CD4-positive, alpha-beta memory T cell (primary cell): ENCODE results near the gene PFKFB3. TPM values are rescaled to one million over a fixed set of nuclear protein-coding genes. Genes with fewer than 3 reads are reported as not detected.

Experiments
- CTCF ChIA-PET: fragments of 350-600 bp; sonication (Branson Sonifier 250); formaldehyde crosslinking; loops from one replicate; lab custom pipeline; 2021; ENCODE audit warnings: inconsistent platforms; ENCODE audit not compliant: partially characterized antibody; lab: Charles Lee
- POLR2A ChIA-PET: fragments of 350-600 bp; sonication (Branson Sonifier 250); formaldehyde crosslinking; loops from one replicate; lab custom pipeline; 2021; ENCODE audit not compliant: partially characterized antibody; lab: Charles Lee
- DNase-seq, 5 donors: peaks; one replicate each; pipeline versions ENCODE4 v3.0.0 to v3.0.0-alpha.2; 2020 to 2022; ENCODE audit warnings: mixed read lengths in 1 of 5
- H3K27ac ChIP-seq: one replicate; pipeline ENCODE4 v1.7.0; 2013; ENCODE audit warnings: low read depth, low read length
- H3K27me3 ChIP-seq: 2 replicates; pipeline ENCODE4 v1.7.0; 2013; ENCODE audit warnings: mild to moderate bottlenecking, low read length, moderate library complexity; ENCODE audit not compliant: insufficient read depth
- H3K36me3 ChIP-seq: 2 replicates; pipeline ENCODE4 v1.7.0; 2013; ENCODE audit warnings: mild to moderate bottlenecking, low read length, moderate library complexity; ENCODE audit not compliant: insufficient read depth
- H3K4me1 ChIP-seq: 2 replicates; pipeline ENCODE4 v1.7.0; 2013; ENCODE audit warnings: mild to moderate bottlenecking, low read length, moderate library complexity; ENCODE audit not compliant: insufficient read depth
- H3K4me3 ChIP-seq, 2 donors: one replicate each; pipeline ENCODE4 v1.7.0; 2013; ENCODE audit warnings: low read length in 2 of 2, mild to moderate bottlenecking in 1 of 2
- H3K9me3 ChIP-seq, 2 donors: one replicate each; pipeline ENCODE4 v1.7.0; 2013; ENCODE audit warnings: low read length in 2 of 2, control low read depth in 1 of 2; ENCODE audit not compliant: control insufficient read depth in 1 of 2
- H3K27ac Mint-ChIP-seq, 7 donors: one replicate each; pipeline ENCODE4 v1.8.0; 2020 to 2021; ENCODE audit warnings: mixed read lengths in 7 of 7, mild to moderate bottlenecking in 6 of 7, inconsistent platforms in 3 of 7, moderate library complexity in 3 of 7
- H3K27me3 Mint-ChIP-seq, 2 donors: one replicate each; pipeline ENCODE4 v1.8.0; 2020 to 2021; ENCODE audit warnings: mixed read lengths in 2 of 2
- H3K36me3 Mint-ChIP-seq, 2 donors: one replicate each; pipeline ENCODE4 v1.8.0; 2020 to 2021; ENCODE audit warnings: mixed read lengths in 2 of 2, inconsistent platforms in 1 of 2, mild to moderate bottlenecking in 1 of 2
- H3K4me1 Mint-ChIP-seq, 4 donors: one replicate each; pipeline ENCODE4 v1.8.0; 2020 to 2021; ENCODE audit warnings: mixed read lengths in 4 of 4, mild to moderate bottlenecking in 1 of 4
- H3K4me3 Mint-ChIP-seq, 8 donors: one replicate each; pipeline ENCODE4 v1.8.0; 2020 to 2021; ENCODE audit warnings: mixed read lengths in 8 of 8, mild to moderate bottlenecking in 7 of 8, moderate library complexity in 6 of 8, inconsistent platforms in 3 of 8
- H3K9me3 Mint-ChIP-seq, 8 donors: one replicate each; pipeline ENCODE4 v1.8.0; 2020 to 2021; ENCODE audit warnings: mixed read lengths in 8 of 8, mild to moderate bottlenecking in 5 of 8, inconsistent platforms in 3 of 8, moderate library complexity in 1 of 8
- intact Hi-C: fragments of 100-400 bp; cut with micrococcal nuclease; formaldehyde crosslinking; loops from one replicate; pipeline ENCODE4 v1.15.1; 2023
- polyA plus RNA-seq, 2 donors: library from polyadenylated mRNA; unstranded; fragments of 300-500 nt; fragmentation: Illumina TruSeq; gene quantifications; one replicate each; pipeline ENCODE4 v1.2.3, GENCODE V29; 2021
- total RNA-seq, 2 experiments: library from RNA; stranded (reverse); gene quantifications; one replicate each; pipeline ENCODE4 v1.2.3, GENCODE V29; 2021

The PFKFB3 gene
- total RNA-seq (10 to 100 TPM; 55.7 to 67.1 TPM), polyA plus RNA-seq (10 to 100 TPM; 11.8 to 16.0 TPM)

- H3K4me3 Mint-ChIP-seq = peak within 1 kb of the TSS; percentile 95 to 99 (median 96)
- peaks cover 0 to 2% (median 0%) of the 10 kb centered on the region in 8 donors for H3K9me3 Mint-ChIP-seq
- Histone ChIP-seq H3K27me3 (no peaks in the 10 kb centered on the region), H3K27ac (peak within 1 kb of the TSS; percentile 71), H3K9me3 (no peaks in the 10 kb centered on the region), H3K36me3 (no peaks in the 10 kb centered on the region), H3K4me1 (peaks cover 23% of the 10 kb centered on the region), H3K4me3 (peak within 1 kb of the TSS; percentile 77 to 84)
- peaks cover 22 to 51% (median 27%) of the 10 kb centered on the region in 4 donors for H3K4me1 Mint-ChIP-seq
- ChIA-PET POLR2A (interaction anchor here (0.7 to 4.5 kb wide), 34 partner anchors 9 to 313 kb away, joined by 3 to 62 read pairs (median 5); partner anchors contain the start of genes ANKRD16 and FBH1), CTCF (interaction anchor here (0.7 to 7.9 kb wide), 53 partner anchors 9 to 476 kb away, joined by 3 to 217 read pairs (median 4); partner anchors contain the start of genes ANKRD16 and FBH1)
- DNase-seq = peak; percentile 84 to 90 (median 86)
- no peaks in the 10 kb centered on the region for H3K27me3 Mint-ChIP-seq
- peaks cover 0 to 5% of the 10 kb centered on the region in 2 donors for H3K36me3 Mint-ChIP-seq
- intact Hi-C loops = loop anchor here (1.0 to 5.0 kb wide), 8 partner anchors 36 to 474 kb away; partner anchors contain the start of gene RBM17
- H3K27ac Mint-ChIP-seq = peak within 1 kb of the TSS; percentile 94 to 97 (median 96)
These were observed at the start of gene PFKFB3 for GRCh38 chr10:6202684-6203330. Gene PFKFB3, plus strand, starts transcription at chr10:6202932. Its CDS starts 329 bp downstream, at chr10:6203261.

- no peak overlapping the region for H3K4me3 ChIP-seq
- no peaks in the 10 kb centered on the region for H3K36me3 ChIP-seq
- intact Hi-C loops = no loop called here
- no peaks in the 10 kb centered on the region for H3K9me3 ChIP-seq
- Mint-ChIP-seq H3K27me3 (no peaks in the 10 kb centered on the region), H3K27ac (peak overlapping the region in 4 of 7 donors; percentile 66 to 72 (median 68)), H3K36me3 (peaks cover 7 to 8% of the 10 kb centered on the region in 2 donors), H3K4me3 (peak overlapping the region in 1 of 8 donors; percentile 33), H3K4me1 (peaks cover 20 to 56% (median 29%) of the 10 kb centered on the region in 4 donors), H3K9me3 (no peaks in the 10 kb centered on the region)
- CTCF ChIA-PET = interaction anchor here (1.0 to 11.8 kb wide), 8 partner anchors 10 to 252 kb away, joined by 3 to 106 read pairs (median 14); no protein-coding TSS in a partner anchor
- no peaks in the 10 kb centered on the region for H3K27me3 ChIP-seq
- no peak overlapping the region for H3K27ac ChIP-seq
- POLR2A ChIA-PET = interaction anchor here (2.2 kb wide), 1 partner anchor 10 kb away, joined by 7 read pairs; no protein-coding TSS in a partner anchor
- H3K4me1 ChIP-seq = peaks cover 21% of the 10 kb centered on the region
- DNase-seq = no peak
These were observed 48.9 kb upstream of the PFKFB3 start for GRCh38 chr10:6153845-6154244.

- H3K4me1 ChIP-seq = peaks cover 19% of the 10 kb centered on the region
- DNase-seq = no peak
- H3K9me3 ChIP-seq = no peaks in the 10 kb centered on the region
- Mint-ChIP-seq H3K27me3 (no peaks in the 10 kb centered on the region), H3K4me3 (no peak overlapping the region), H3K36me3 (peaks cover 7 to 8% of the 10 kb centered on the region in 2 donors), H3K4me1 (peaks cover 17 to 51% (median 24%) of the 10 kb centered on the region in 4 donors), H3K9me3 (no peaks in the 10 kb centered on the region), H3K27ac (peak overlapping the region in 2 of 7 donors; percentile 21 to 60)
- intact Hi-C loops = no loop called here
- no peak overlapping the region for H3K27ac ChIP-seq
- ChIA-PET POLR2A (interaction anchor here (0.9 to 2.2 kb wide), 2 partner anchors 9 kb away, joined by 3 to 7 read pairs; no protein-coding TSS in a partner anchor), CTCF (interaction anchor here (0.9 to 11.8 kb wide), 7 partner anchors 9 to 247 kb away, joined by 3 to 106 read pairs (median 4); no protein-coding TSS in a partner anchor)
- no peaks in the 10 kb centered on the region for H3K27me3 ChIP-seq
- H3K36me3 ChIP-seq = no peaks in the 10 kb centered on the region
- H3K4me3 ChIP-seq = no peak overlapping the region
These were observed 48.2 kb upstream of the PFKFB3 start for GRCh38 chr10:6154566-6154965.

GRCh38 chr10:6158276-6158675, 44.5 kb upstream of the PFKFB3 start:
- peak overlapping the region in 4 of 7 donors; percentile 17 to 72 (median 45) for H3K27ac Mint-ChIP-seq
- intact Hi-C loops = no loop called here
- Histone ChIP-seq H3K4me1 (peaks cover 15% of the 10 kb centered on the region), H3K9me3 (no peaks in the 10 kb centered on the region), H3K36me3 (no peaks in the 10 kb centered on the region), H3K27ac (no peak overlapping the region), H3K4me3 (no peak overlapping the region), H3K27me3 (no peaks in the 10 kb centered on the region)
- CTCF ChIA-PET = interaction anchor here (1.1 to 1.5 kb wide), 3 partner anchors 15 to 245 kb away, joined by 3 read pairs; no protein-coding TSS in a partner anchor
- POLR2A ChIA-PET = no interaction called here
- peaks cover 8 to 33% (median 21%) of the 10 kb centered on the region in 4 donors for H3K4me1 Mint-ChIP-seq
- H3K4me3 Mint-ChIP-seq = no peak overlapping the region
- H3K9me3 Mint-ChIP-seq = no peaks in the 10 kb centered on the region
- peaks cover 1 to 3% of the 10 kb centered on the region in 2 donors for H3K36me3 Mint-ChIP-seq
- H3K27me3 Mint-ChIP-seq = no peaks in the 10 kb centered on the region
- DNase-seq = no peak

- intact Hi-C loops = loop anchor here (2.0 to 5.0 kb wide), 2 partner anchors 150 to 349 kb away; partner anchors contain the start of gene GDI2
These were observed 40.8 kb upstream of the PFKFB3 start for GRCh38 chr10:6161921-6162320.

GRCh38 chr10:6162589-6163356, 40.0 kb upstream of the PFKFB3 start:
- Mint-ChIP-seq H3K4me3 (peak overlapping the region; percentile 58 to 79 (median 74)), H3K9me3 (no peaks in the 10 kb centered on the region), H3K4me1 (peaks cover 27 to 56% (median 43%) of the 10 kb centered on the region in 4 donors), H3K27me3 (no peaks in the 10 kb centered on the region), H3K27ac (peak overlapping the region; percentile 82 to 94 (median 90)), H3K36me3 (peaks cover 0 to 22% of the 10 kb centered on the region in 2 donors)
- Histone ChIP-seq H3K4me1 (peaks cover 47% of the 10 kb centered on the region), H3K27me3 (no peaks in the 10 kb centered on the region), H3K27ac (peak overlapping the region; percentile 89), H3K9me3 (no peaks in the 10 kb centered on the region), H3K36me3 (no peaks in the 10 kb centered on the region), H3K4me3 (peak overlapping the region in 1 of 2 donors; percentile 77)
- DNase-seq = no peak
- CTCF ChIA-PET = interaction anchor here (0.9 to 3.0 kb wide), 10 partner anchors 10 to 247 kb away, joined by 3 to 18 read pairs (median 4); partner anchors contain the start of gene PFKFB3
- POLR2A ChIA-PET = interaction anchor here (0.9 to 2.8 kb wide), 18 partner anchors 9 to 247 kb away, joined by 3 to 49 read pairs (median 6); partner anchors contain the start of gene PFKFB3
- intact Hi-C loops = loop anchor here (1.0 to 5.0 kb wide), 5 partner anchors 11 to 350 kb away; partner anchors contain the start of genes GDI2 and PFKFB3

More at GRCh38 chr10:6161921-6162320, 40.8 kb upstream of the PFKFB3 start:
- POLR2A ChIA-PET = interaction anchor here (1.0 to 2.8 kb wide), 4 partner anchors 15 to 111 kb away, joined by 3 to 49 read pairs (median 9); partner anchors contain the start of gene PFKFB3
- no peak for DNase-seq
- peak overlapping the region; percentile 89 for H3K27ac ChIP-seq
- peaks cover 23 to 47% (median 38%) of the 10 kb centered on the region in 4 donors for H3K4me1 Mint-ChIP-seq
- no peaks in the 10 kb centered on the region for H3K9me3 ChIP-seq
- peaks cover 0 to 15% of the 10 kb centered on the region in 2 donors for H3K36me3 Mint-ChIP-seq
- H3K9me3 Mint-ChIP-seq = no peaks in the 10 kb centered on the region
- H3K27ac Mint-ChIP-seq = peak overlapping the region; percentile 13 to 94 (median 87)
- peaks cover 38% of the 10 kb centered on the region for H3K4me1 ChIP-seq
- peak overlapping the region in 2 of 8 donors; percentile 22 to 47 for H3K4me3 Mint-ChIP-seq
- no peak overlapping the region for H3K4me3 ChIP-seq
- no peaks in the 10 kb centered on the region for H3K27me3 Mint-ChIP-seq
- no peaks in the 10 kb centered on the region for H3K36me3 ChIP-seq
- CTCF ChIA-PET = interaction anchor here (0.9 to 3.0 kb wide), 5 partner anchors 10 to 239 kb away, joined by 3 to 18 read pairs (median 8); partner anchors contain the start of gene PFKFB3
- no peaks in the 10 kb centered on the region for H3K27me3 ChIP-seq
